SK-N-SH treated with all-trans-retinoic acid at 6 μM for 48 hours (cell line): Measurements from ENCODE around the gene INTU.

Experiments used
- OSR1 ChIP-seq: fragments of 250-450 bp; sonication (Bioruptor Pico); IDR thresholded peaks from 2 replicates; pipeline ENCODE4 v1.8.0; 2022; ENCODE audit warnings: moderate library complexity, mild to moderate bottlenecking, inconsistent platforms
- PPARA ChIP-seq: fragments of 250-450 bp; sonication (Bioruptor Pico); IDR thresholded peaks from 2 replicates; pipeline ENCODE4 v1.5.0; 2020; ENCODE audit warnings: mild to moderate bottlenecking, borderline replicate concordance
- RARB ChIP-seq: fragments of 250-450 bp; sonication (Bioruptor Pico); IDR thresholded peaks from 2 replicates; pipeline ENCODE4 v1.8.0; 2021; ENCODE audit warnings: mild to moderate bottlenecking, moderate library complexity
- TCF4 ChIP-seq: fragments of 250-450 bp; sonication (Bioruptor Pico); IDR thresholded peaks from 2 replicates; pipeline ENCODE4 v1.8.0; 2021; ENCODE audit warnings: mild to moderate bottlenecking, moderate library complexity, borderline replicate concordance
- ZFP3 ChIP-seq: fragments of 250-450 bp; sonication (Bioruptor Pico); IDR thresholded peaks from 2 replicates; pipeline ENCODE4 v1.5.0; 2020; ENCODE audit warnings: mild to moderate bottlenecking, moderate library complexity
- ZFP30 ChIP-seq: fragments of 450-650 bp; formaldehyde crosslinking; IDR thresholded peaks from 2 replicates; pipeline ENCODE4 v1.5.0; 2022; ENCODE audit warnings: mild to moderate bottlenecking, moderate library complexity
- ZNF565 ChIP-seq: fragments of 450-650 bp; formaldehyde crosslinking; conservative IDR thresholded peaks from 2 replicates; pipeline ENCODE4 v1.5.0; 2020; ENCODE audit warnings: low read depth, mild to moderate bottlenecking, moderate library complexity
- ZNF70 ChIP-seq: fragments of 450-650 bp; formaldehyde crosslinking; IDR thresholded peaks from 2 replicates; pipeline ENCODE4 v1.5.0; 2020; ENCODE audit warnings: mild to moderate bottlenecking, moderate library complexity
- TF ChIP-seq, protein P1 (sequence below): fragments of 250-450 bp; sonication (Bioruptor Pico); IDR thresholded peaks from 2 replicates; pipeline ENCODE4 v1.8.0; 2021; ENCODE audit warnings: low read depth, mild to moderate bottlenecking, moderate library complexity, borderline replicate concordance
- TF ChIP-seq, protein P2 (sequence below): fragments of 250-450 bp; sonication (Bioruptor Pico); IDR thresholded peaks from 2 replicates; pipeline ENCODE4 v1.5.1; 2020; ENCODE audit warnings: low read depth, mild to moderate bottlenecking, moderate library complexity
- TF ChIP-seq, protein P3 (sequence below): fragments of 250-450 bp; sonication (Bioruptor Pico); IDR thresholded peaks from 2 replicates; pipeline ENCODE4 v1.8.0; 2020; ENCODE audit warnings: mild to moderate bottlenecking, moderate library complexity, borderline replicate concordance
- TF ChIP-seq, protein P4 (sequence below): fragments of 250-450 bp; sonication (Bioruptor Pico); IDR thresholded peaks from 2 replicates; pipeline ENCODE4 v1.5.1; 2021; ENCODE audit warnings: mild to moderate bottlenecking, moderate library complexity
- TF ChIP-seq, protein P5 (sequence below): fragments of 250-450 bp; sonication (Bioruptor Pico); IDR thresholded peaks from 2 replicates; pipeline ENCODE4 v1.5.0; 2020; ENCODE audit warnings: mild to moderate bottlenecking, moderate library complexity

DNA sequence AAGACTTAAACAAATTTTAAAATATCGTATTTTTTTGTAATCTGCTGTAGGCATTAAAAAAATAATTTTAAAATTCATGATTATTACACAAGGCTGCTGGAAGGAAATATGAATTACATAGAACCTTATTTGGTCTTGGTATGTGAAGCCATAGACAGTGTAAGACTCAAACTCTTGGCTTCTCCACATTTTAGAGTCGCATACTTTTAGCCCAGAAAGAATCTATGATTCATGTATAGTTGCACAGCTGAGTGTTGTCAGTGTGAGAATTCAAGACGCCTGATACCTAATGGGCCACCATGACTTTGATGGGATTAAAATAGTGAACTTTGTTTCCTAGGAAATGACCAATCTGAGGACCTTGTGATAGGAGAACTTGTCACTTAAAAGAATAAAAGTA, 1.4 kb downstream of the INTU start:
- TF ChIP-seq OSR1 (CRISPR knock-in tag) (no peak), ZNF70 (CRISPR knock-in tag) (no peak), RARB (CRISPR knock-in tag) (no peak), ZFP3 (no peak), ZFP30 (no peak), PPARA (CRISPR knock-in tag) (no peak), TCF4 (CRISPR knock-in tag) (no peak), ZNF565 (CRISPR knock-in tag) (no peak)
- TF ChIP-seq, protein P1, sequence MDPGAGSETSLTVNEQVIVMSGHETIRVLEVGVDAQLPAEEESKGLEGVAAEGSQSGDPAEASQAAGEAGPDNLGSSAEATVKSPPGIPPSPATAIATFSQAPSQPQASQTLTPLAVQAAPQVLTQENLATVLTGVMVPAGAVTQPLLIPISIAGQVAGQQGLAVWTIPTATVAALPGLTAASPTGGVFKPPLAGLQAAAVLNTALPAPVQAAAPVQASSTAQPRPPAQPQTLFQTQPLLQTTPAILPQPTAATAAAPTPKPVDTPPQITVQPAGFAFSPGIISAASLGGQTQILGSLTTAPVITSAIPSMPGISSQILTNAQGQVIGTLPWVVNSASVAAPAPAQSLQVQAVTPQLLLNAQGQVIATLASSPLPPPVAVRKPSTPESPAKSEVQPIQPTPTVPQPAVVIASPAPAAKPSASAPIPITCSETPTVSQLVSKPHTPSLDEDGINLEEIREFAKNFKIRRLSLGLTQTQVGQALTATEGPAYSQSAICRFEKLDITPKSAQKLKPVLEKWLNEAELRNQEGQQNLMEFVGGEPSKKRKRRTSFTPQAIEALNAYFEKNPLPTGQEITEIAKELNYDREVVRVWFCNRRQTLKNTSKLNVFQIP (CRISPR knock-in tag), result no peak
- TF ChIP-seq, protein P2, sequence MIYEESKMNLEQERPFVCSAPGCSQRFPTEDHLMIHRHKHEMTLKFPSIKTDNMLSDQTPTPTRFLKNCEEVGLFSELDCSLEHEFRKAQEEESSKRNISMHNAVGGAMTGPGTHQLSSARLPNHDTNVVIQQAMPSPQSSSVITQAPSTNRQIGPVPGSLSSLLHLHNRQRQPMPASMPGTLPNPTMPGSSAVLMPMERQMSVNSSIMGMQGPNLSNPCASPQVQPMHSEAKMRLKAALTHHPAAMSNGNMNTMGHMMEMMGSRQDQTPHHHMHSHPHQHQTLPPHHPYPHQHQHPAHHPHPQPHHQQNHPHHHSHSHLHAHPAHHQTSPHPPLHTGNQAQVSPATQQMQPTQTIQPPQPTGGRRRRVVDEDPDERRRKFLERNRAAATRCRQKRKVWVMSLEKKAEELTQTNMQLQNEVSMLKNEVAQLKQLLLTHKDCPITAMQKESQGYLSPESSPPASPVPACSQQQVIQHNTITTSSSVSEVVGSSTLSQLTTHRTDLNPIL (CRISPR knock-in tag), result no peak
- TF ChIP-seq, protein P3, sequence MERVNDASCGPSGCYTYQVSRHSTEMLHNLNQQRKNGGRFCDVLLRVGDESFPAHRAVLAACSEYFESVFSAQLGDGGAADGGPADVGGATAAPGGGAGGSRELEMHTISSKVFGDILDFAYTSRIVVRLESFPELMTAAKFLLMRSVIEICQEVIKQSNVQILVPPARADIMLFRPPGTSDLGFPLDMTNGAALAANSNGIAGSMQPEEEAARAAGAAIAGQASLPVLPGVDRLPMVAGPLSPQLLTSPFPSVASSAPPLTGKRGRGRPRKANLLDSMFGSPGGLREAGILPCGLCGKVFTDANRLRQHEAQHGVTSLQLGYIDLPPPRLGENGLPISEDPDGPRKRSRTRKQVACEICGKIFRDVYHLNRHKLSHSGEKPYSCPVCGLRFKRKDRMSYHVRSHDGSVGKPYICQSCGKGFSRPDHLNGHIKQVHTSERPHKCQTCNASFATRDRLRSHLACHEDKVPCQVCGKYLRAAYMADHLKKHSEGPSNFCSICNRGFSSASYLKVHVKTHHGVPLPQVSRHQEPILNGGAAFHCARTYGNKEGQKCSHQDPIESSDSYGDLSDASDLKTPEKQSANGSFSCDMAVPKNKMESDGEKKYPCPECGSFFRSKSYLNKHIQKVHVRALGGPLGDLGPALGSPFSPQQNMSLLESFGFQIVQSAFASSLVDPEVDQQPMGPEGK (CRISPR knock-in tag), result no peak
- TF ChIP-seq, protein P4, sequence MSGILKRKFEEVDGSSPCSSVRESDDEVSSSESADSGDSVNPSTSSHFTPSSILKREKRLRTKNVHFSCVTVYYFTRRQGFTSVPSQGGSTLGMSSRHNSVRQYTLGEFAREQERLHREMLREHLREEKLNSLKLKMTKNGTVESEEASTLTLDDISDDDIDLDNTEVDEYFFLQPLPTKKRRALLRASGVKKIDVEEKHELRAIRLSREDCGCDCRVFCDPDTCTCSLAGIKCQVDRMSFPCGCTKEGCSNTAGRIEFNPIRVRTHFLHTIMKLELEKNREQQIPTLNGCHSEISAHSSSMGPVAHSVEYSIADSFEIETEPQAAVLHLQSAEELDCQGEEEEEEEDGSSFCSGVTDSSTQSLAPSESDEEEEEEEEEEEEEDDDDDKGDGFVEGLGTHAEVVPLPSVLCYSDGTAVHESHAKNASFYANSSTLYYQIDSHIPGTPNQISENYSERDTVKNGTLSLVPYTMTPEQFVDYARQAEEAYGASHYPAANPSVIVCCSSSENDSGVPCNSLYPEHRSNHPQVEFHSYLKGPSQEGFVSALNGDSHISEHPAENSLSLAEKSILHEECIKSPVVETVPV (CRISPR knock-in tag), result no peak
- TF ChIP-seq, protein P5, sequence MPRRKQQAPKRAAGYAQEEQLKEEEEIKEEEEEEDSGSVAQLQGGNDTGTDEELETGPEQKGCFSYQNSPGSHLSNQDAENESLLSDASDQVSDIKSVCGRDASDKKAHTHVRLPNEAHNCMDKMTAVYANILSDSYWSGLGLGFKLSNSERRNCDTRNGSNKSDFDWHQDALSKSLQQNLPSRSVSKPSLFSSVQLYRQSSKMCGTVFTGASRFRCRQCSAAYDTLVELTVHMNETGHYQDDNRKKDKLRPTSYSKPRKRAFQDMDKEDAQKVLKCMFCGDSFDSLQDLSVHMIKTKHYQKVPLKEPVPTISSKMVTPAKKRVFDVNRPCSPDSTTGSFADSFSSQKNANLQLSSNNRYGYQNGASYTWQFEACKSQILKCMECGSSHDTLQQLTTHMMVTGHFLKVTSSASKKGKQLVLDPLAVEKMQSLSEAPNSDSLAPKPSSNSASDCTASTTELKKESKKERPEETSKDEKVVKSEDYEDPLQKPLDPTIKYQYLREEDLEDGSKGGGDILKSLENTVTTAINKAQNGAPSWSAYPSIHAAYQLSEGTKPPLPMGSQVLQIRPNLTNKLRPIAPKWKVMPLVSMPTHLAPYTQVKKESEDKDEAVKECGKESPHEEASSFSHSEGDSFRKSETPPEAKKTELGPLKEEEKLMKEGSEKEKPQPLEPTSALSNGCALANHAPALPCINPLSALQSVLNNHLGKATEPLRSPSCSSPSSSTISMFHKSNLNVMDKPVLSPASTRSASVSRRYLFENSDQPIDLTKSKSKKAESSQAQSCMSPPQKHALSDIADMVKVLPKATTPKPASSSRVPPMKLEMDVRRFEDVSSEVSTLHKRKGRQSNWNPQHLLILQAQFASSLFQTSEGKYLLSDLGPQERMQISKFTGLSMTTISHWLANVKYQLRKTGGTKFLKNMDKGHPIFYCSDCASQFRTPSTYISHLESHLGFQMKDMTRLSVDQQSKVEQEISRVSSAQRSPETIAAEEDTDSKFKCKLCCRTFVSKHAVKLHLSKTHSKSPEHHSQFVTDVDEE, result no peak
